Measurements from ENCODE around the gene ARHGAP33. TPM values are rescaled to one million over a fixed set of nuclear protein-coding genes. Genes with fewer than 3 reads are reported as not detected.

Gene ARHGAP33
- total and polyA plus RNA-seq, 10 of the 15 experiments (the other 5 are each of a cell fraction or from before 2014, with no cell fraction given) = 0.05 to 22.9 (median 2.3) TPM; not detected in 1

- H3K4me2 ChIP-seq (ENCODE audit: control insufficient read depth, insufficient read depth) = peak overlapping the region; percentile 99
- WGBS (ENCODE audit: insufficient coverage, insufficient replicate concordance, low lambda C conversion rate, missing lambda C conversion rate) = 1% methylated on average over 16 of the region's 16 CpGs
- ATAC-seq (peak; percentile 14), DNase-seq (ENCODE audit: low read depth, low spot score) (no peak), FAIRE-seq (no peak)
- ChIA-PET POLR2A (interaction anchor here (0.9 to 7.1 kb wide), 12 partner anchors 8 to 191 kb away, joined by 4 to 91 read pairs (median 4); partner anchors contain the start of gene LIN37), CTCF (interaction anchor here (1.0 to 1.3 kb wide), 6 partner anchors 12 to 245 kb away, joined by 3 to 8 read pairs (median 3); no protein-coding TSS in a partner anchor), SMC1A (ENCODE audit: uncharacterized antibody, unreplicated experiment) (interaction anchor here (0.7 to 1.7 kb wide), 6 partner anchors 26 to 163 kb away, joined by 3 to 7 read pairs (median 4); partner anchors contain the start of gene NFKBID), RAD21 (ENCODE audit: unreplicated experiment) (interaction anchor here (1.0 to 2.5 kb wide), 8 partner anchors 21 to 191 kb away, joined by 4 to 18 read pairs (median 6); no protein-coding TSS in a partner anchor)
- peaks cover 23% of the 10 kb centered on the region for H3K79me2 ChIP-seq (ENCODE audit: control insufficient read depth, insufficient read depth, low read length)
- H3K9me3 ChIP-seq (replicated peaks; ENCODE audit: control insufficient read depth, insufficient read depth, low read length) = no peaks in the 10 kb centered on the region
- no peaks in the 10 kb centered on the region for H3K27me3 ChIP-seq (replicated peaks in 1 of 2; ENCODE audit: control insufficient read depth in 2 of 2, insufficient read depth in 2 of 2, low read length in 1 of 2)
- peak overlapping the region; percentile 83 for H3K4me3 ChIP-seq
- H3K36me3 ChIP-seq (ENCODE audit: control insufficient read depth in 2 of 2, insufficient read depth in 2 of 2, low read length in 1 of 2) = peaks cover 13 to 25% of the 10 kb centered on the region in 2 experiments; a peak in 3 of 4 replicates
- intact Hi-C loops (cut with micrococcal nuclease; ENCODE audit: unreplicated experiment) = loop anchor here (2.0 kb wide), 2 partner anchors 23 to 47 kb away; no protein-coding TSS in a partner anchor
- no peaks in the 10 kb centered on the region for H4K20me1 ChIP-seq (ENCODE audit: control insufficient read depth, insufficient read depth)
- H3K4me1 ChIP-seq (ENCODE audit: control insufficient read depth, insufficient read depth, low read length) = peaks cover 26% of the 10 kb centered on the region
- peak overlapping the region; percentile 57; the same call in 1 of the 2 replicates for H3K9ac ChIP-seq (ENCODE audit: control insufficient read depth, insufficient read depth, low read length)
- TF ChIP-seq GATAD2B (conservative IDR thresholded peaks at IDR 0.05; ENCODE audit: low read depth) (no peak), HCFC1 (IDR thresholded peaks at IDR 0.05; ENCODE audit: low read length) (no peak)
- 0 out of 2 replicates have a peak overlapping the region, but pooled peaks have one; percentile 19 for H3K27ac ChIP-seq (ENCODE audit: control insufficient read depth, insufficient read depth)
- in situ Hi-C loops (cut with MboI) = no loop called here
- H2AFZ ChIP-seq (ENCODE audit: control insufficient read depth, low read depth, low read length) = peak overlapping the region; percentile 67; the same call in 1 of the 2 replicates
- no TSS peak for BruUV-seq (replicated peaks)
Observed at GRCh38 chr19:35740108-35740422, 35.3 kb upstream of the ARHGAP33 start.

- in situ Hi-C loops (cut with MboI) = no loop called here
- Histone ChIP-seq H4K20me1 (ENCODE audit: control insufficient read depth, insufficient read depth) (no peaks in the 10 kb centered on the region), H3K27me3 (replicated peaks in 1 of 2; ENCODE audit: control insufficient read depth in 2 of 2, insufficient read depth in 2 of 2, low read length in 1 of 2) (no peaks in the 10 kb centered on the region), H3K4me1 (ENCODE audit: control insufficient read depth, insufficient read depth, low read length) (peaks cover 26% of the 10 kb centered on the region), H3K27ac (ENCODE audit: control insufficient read depth, insufficient read depth) (peak overlapping the region; percentile 99), H3K4me2 (ENCODE audit: control insufficient read depth, insufficient read depth) (peak overlapping the region; percentile 99), H3K79me2 (ENCODE audit: control insufficient read depth, insufficient read depth, low read length) (peaks cover 23% of the 10 kb centered on the region), H3K9me3 (replicated peaks; ENCODE audit: control insufficient read depth, insufficient read depth, low read length) (no peaks in the 10 kb centered on the region), H2AFZ (ENCODE audit: control insufficient read depth, low read depth, low read length) (peak overlapping the region; percentile 76), H3K9ac (ENCODE audit: control insufficient read depth, insufficient read depth, low read length) (peak overlapping the region; percentile 88), H3K4me3 (peak overlapping the region; percentile 83), H3K36me3 (ENCODE audit: control insufficient read depth in 2 of 2, insufficient read depth in 2 of 2, low read length in 1 of 2) (peaks cover 13 to 24% of the 10 kb centered on the region in 2 experiments; a peak in 3 of 4 replicates)
- CTCF ChIA-PET = interaction anchor here (0.6 to 1.3 kb wide), 9 partner anchors 13 to 445 kb away, joined by 3 to 8 read pairs (median 3); no protein-coding TSS in a partner anchor
- POLR2A ChIA-PET = interaction anchor here (0.8 to 7.1 kb wide), 14 partner anchors 8 to 191 kb away, joined by 3 to 91 read pairs (median 4); partner anchors contain the start of genes COX6B1 and LIN37
- RAD21 ChIA-PET (ENCODE audit: unreplicated experiment) = interaction anchor here (0.6 to 2.5 kb wide), 10 partner anchors 22 to 198 kb away, joined by 3 to 18 read pairs (median 6); no protein-coding TSS in a partner anchor
- DNase-seq (ENCODE audit: low read depth, low spot score) (peak; percentile 86), FAIRE-seq (peak; percentile 96), ATAC-seq (peak; percentile 78)
- intact Hi-C loops (cut with micrococcal nuclease; ENCODE audit: unreplicated experiment) = loop anchor here (2.0 kb wide), 2 partner anchors 24 to 48 kb away; no protein-coding TSS in a partner anchor
- WGBS (ENCODE audit: insufficient coverage, insufficient replicate concordance, low lambda C conversion rate, missing lambda C conversion rate) = under 1% methylated on average over 63 of the region's 63 CpGs
- TSS peak; percentile 66 for BruUV-seq (replicated peaks)
- SMC1A ChIA-PET (ENCODE audit: uncharacterized antibody, unreplicated experiment) = interaction anchor here (0.6 to 1.7 kb wide), 7 partner anchors 27 to 255 kb away, joined by 3 to 7 read pairs (median 4); partner anchors contain the start of gene NFKBID
- TF ChIP-seq E2F4 (IDR thresholded peaks at IDR 0.05; ENCODE audit: low read depth, low read length) (no peak), ZNF24 (IDR thresholded peaks at IDR 0.05) (no peak), ZZZ3 (IDR thresholded peaks at IDR 0.05; ENCODE audit: control insufficient read depth, insufficient read length, low read depth) (no peak), RB1 (IDR thresholded peaks at IDR 0.05; ENCODE audit: borderline replicate concordance) (peak; percentile 22; the same call in 1 of the 2 replicates), CHD1 (IDR thresholded peaks at IDR 0.05; ENCODE audit: low read depth, low read length) (no peak), ATF2 (IDR thresholded peaks at IDR 0.05; ENCODE audit: low read length) (no peak), IRF4 (IDR thresholded peaks at IDR 0.05; ENCODE audit: low read depth, low read length) (no peak), SREBF2 (IDR thresholded peaks at IDR 0.05; ENCODE audit: low read length) (no peak)
Observed at GRCh38 chr19:35740423-35741202, 34.8 kb upstream of the ARHGAP33 start.
